Measurements from ENCODE around the gene TMEM98. TPM values are rescaled to one million over a fixed set of nuclear protein-coding genes. Genes with fewer than 3 reads are reported as not detected.

TMEM98 gene
- total RNA-seq (2022; extraction: Qiagen RNA extraction; ENCODE audit: low read depth), result 38.0 to 51.1 TPM (median 44.8 TPM) in 5 replicates

GRCh38 chr17:32927724-32928585, at the start of gene TMEM98:
Gene TMEM98, plus strand, starts transcription at chr17:32928153. Its CDS starts 3,376 bp downstream, at chr17:32931529.

Other genes with a start within 250 kb of the TMEM98 start
- gene MYO1D, start 51.0 kb upstream of the TMEM98 start, total RNA-seq (2022; extraction: Qiagen RNA extraction; ENCODE audit: low read depth), result 2.1 to 2.9 TPM (median 2.4 TPM) in 5 replicates
- gene SPACA3, start 63.7 kb downstream of the TMEM98 start, total RNA-seq (2022; extraction: Qiagen RNA extraction; ENCODE audit: low read depth), result not detected in 5 replicates